NB4 (cell line): ENCODE data around the gene P2RX5.

Experiments
- MAX ChIP-seq: IDR thresholded peaks from 2 replicates; pipeline ENCODE4 v1.6.1; 2011; ENCODE audit warnings: low read depth, low read length
- MYC ChIP-seq: IDR thresholded peaks from 2 replicates; pipeline ENCODE4 v1.6.1; 2011; ENCODE audit warnings: low read depth, low read length
- POLR2A ChIP-seq: IDR thresholded peaks from 2 replicates; pipeline ENCODE4 v1.6.1; 2011; ENCODE audit warnings: mild to moderate bottlenecking; ENCODE audit not compliant: insufficient read length; ENCODE audit errors: extremely low read depth
- TF ChIP-seq, protein P1 (sequence below): IDR thresholded peaks from one replicate; pipeline ENCODE4 v1.5.1; 2012; ENCODE audit warnings: low read depth, low read length

DNA sequence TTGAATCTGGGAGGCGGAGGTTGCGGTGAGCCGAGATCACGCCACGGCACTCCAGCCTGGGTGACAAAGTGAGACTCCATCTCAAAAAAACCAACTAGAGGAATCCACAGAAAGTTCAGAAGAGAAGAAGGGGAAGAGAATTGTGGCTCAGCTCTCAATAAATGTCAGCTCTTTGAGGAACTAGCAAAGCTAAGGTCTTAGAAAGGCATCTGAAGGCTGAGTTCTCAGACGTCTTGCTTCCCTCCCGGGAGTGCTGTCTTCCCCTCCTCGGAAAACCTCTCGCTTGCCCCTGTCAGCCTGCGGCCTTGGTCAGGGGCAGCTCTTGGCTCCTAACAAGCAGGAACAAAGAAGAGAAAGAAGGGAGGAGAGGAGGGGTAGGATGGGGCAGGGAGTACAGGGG is 65.2 kb downstream of the P2RX5 start:
- TF ChIP-seq, protein P1, sequence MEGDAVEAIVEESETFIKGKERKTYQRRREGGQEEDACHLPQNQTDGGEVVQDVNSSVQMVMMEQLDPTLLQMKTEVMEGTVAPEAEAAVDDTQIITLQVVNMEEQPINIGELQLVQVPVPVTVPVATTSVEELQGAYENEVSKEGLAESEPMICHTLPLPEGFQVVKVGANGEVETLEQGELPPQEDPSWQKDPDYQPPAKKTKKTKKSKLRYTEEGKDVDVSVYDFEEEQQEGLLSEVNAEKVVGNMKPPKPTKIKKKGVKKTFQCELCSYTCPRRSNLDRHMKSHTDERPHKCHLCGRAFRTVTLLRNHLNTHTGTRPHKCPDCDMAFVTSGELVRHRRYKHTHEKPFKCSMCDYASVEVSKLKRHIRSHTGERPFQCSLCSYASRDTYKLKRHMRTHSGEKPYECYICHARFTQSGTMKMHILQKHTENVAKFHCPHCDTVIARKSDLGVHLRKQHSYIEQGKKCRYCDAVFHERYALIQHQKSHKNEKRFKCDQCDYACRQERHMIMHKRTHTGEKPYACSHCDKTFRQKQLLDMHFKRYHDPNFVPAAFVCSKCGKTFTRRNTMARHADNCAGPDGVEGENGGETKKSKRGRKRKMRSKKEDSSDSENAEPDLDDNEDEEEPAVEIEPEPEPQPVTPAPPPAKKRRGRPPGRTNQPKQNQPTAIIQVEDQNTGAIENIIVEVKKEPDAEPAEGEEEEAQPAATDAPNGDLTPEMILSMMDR: no peak
- TF ChIP-seq POLR2A: no peak
- TF ChIP-seq MYC: no peak
- no peak for TF ChIP-seq MAX
